HFFc6 (cell line): ENCODE data around the gene ERFE. TPM values are rescaled to one million over a fixed set of nuclear protein-coding genes. Genes with fewer than 3 reads are reported as not detected.

ENCODE experiments used
- DNase-seq: peaks from one replicate; pipeline ENCODE4 v3.0.0-alpha.2; 2018
- H3K27ac Mint-ChIP-seq: 2 replicates; pipeline ENCODE4 v1.8.0; 2020; ENCODE audit warnings: mild to moderate bottlenecking, mixed read lengths
- H3K27me3 Mint-ChIP-seq: 2 replicates; pipeline ENCODE4 v1.8.0; 2021; ENCODE audit warnings: mild to moderate bottlenecking, moderate library complexity, mixed read lengths; ENCODE audit not compliant: insufficient read depth
- H3K36me3 Mint-ChIP-seq: 2 replicates; pipeline ENCODE4 v1.8.0; 2021; ENCODE audit warnings: low read depth, mixed read lengths
- H3K4me1 Mint-ChIP-seq: 2 replicates; pipeline ENCODE4 v1.8.0; 2020; ENCODE audit warnings: low read depth, mixed read lengths
- H3K4me3 Mint-ChIP-seq: 2 replicates; pipeline ENCODE4 v1.8.0; 2020; ENCODE audit warnings: mild to moderate bottlenecking, moderate library complexity, mixed read lengths
- H3K9me3 Mint-ChIP-seq: 2 replicates; pipeline ENCODE4 v1.8.0; 2020; ENCODE audit warnings: mild to moderate bottlenecking, mixed read lengths
- CTCF ChIP-seq: fragments of 200-600 bp; sonication (generic); IDR thresholded peaks from 2 replicates; pipeline ENCODE4 v1.5.0; 2021; ENCODE audit warnings: antibody characterized with exemption, mild to moderate bottlenecking
- total RNA-seq, 6 experiments: library from RNA; stranded (reverse); fragmentation: NEBNext Ultra II Directional; extraction: Animal tissue kit (Norgen Biotek cat#: 25700); gene quantifications; 2 replicates in 1 of 6; 3 replicates in 5 of 6; pipeline ENCODE4 v1.2.3, GENCODE V29; 2021

ERFE gene
- total RNA-seq, 6 experiments from 2014 or later = 0.19 to 0.46 (median 0.41) TPM; not detected in 1

- no peaks in the 10 kb centered on the region for H3K36me3 Mint-ChIP-seq
- peaks cover 10% of the 10 kb centered on the region for H3K4me1 Mint-ChIP-seq
- H3K9me3 Mint-ChIP-seq = no peaks in the 10 kb centered on the region; the same call in 1 of the 2 replicates
- H3K27me3 Mint-ChIP-seq = no peaks in the 10 kb centered on the region
- peak overlapping the region; percentile 82 for H3K27ac Mint-ChIP-seq
- no peak for DNase-seq
- no peak overlapping the region for H3K4me3 Mint-ChIP-seq
- TF ChIP-seq CTCF = no peak
These were observed 2.7 kb upstream of the ERFE start for GRCh38 chr2:238155761-238156694.

- TF ChIP-seq CTCF = no peak
- Mint-ChIP-seq H3K4me1 (peaks cover 10% of the 10 kb centered on the region), H3K36me3 (no peaks in the 10 kb centered on the region), H3K27me3 (no peaks in the 10 kb centered on the region; the same call in 1 of the 2 replicates), H3K4me3 (no peak overlapping the region), H3K9me3 (no peaks in the 10 kb centered on the region; the same call in 1 of the 2 replicates), H3K27ac (no peak overlapping the region)
- no peak for DNase-seq
These were observed 1.2 kb upstream of the ERFE start for GRCh38 chr2:238157506-238158017.

GRCh38 chr2:238158018-238158508 is 707 bp upstream of the ERFE start:
- H3K4me3 Mint-ChIP-seq = no peak overlapping the region
- DNase-seq = no peak
- H3K27me3 Mint-ChIP-seq = no peaks in the 10 kb centered on the region; the same call in 1 of the 2 replicates
- H3K27ac Mint-ChIP-seq = no peak overlapping the region
- peaks cover 10% of the 10 kb centered on the region for H3K4me1 Mint-ChIP-seq
- no peak for TF ChIP-seq CTCF
- H3K9me3 Mint-ChIP-seq = no peaks in the 10 kb centered on the region; the same call in 1 of the 2 replicates
- no peaks in the 10 kb centered on the region for H3K36me3 Mint-ChIP-seq

GRCh38 chr2:238159071-238159539 is 335 bp downstream of the ERFE start:
- Mint-ChIP-seq H3K4me1 (peaks cover 10% of the 10 kb centered on the region), H3K27me3 (no peaks in the 10 kb centered on the region; the same call in 1 of the 2 replicates), H3K9me3 (no peaks in the 10 kb centered on the region; the same call in 1 of the 2 replicates), H3K36me3 (no peaks in the 10 kb centered on the region), H3K27ac (no peak overlapping the region), H3K4me3 (peak overlapping the region; percentile 47; the same call in 1 of the 2 replicates)
- no peak for TF ChIP-seq CTCF
- no peak for DNase-seq

- no peak for DNase-seq
- Mint-ChIP-seq H3K4me1 (peaks cover 10% of the 10 kb centered on the region), H3K9me3 (no peaks in the 10 kb centered on the region), H3K27me3 (peaks cover under 1% of the 10 kb centered on the region), H3K4me3 (peak overlapping the region; percentile 47; the same call in 1 of the 2 replicates), H3K27ac (no peak overlapping the region), H3K36me3 (no peaks in the 10 kb centered on the region)
- no peak for TF ChIP-seq CTCF
These were observed 963 bp downstream of the ERFE start for GRCh38 chr2:238159661-238160205.
